BLaER1 (cell line): Measurements from ENCODE around the gene PTCD3.
A peak's percentile ranks its signal among the peaks of the same experiment; 100 is the strongest.

Experiments
- H3K27ac ChIP-seq: shearing (Covaris generic); formaldehyde crosslinking; 2 replicates; pipeline ENCODE4 v1.8.1; 2022
- H3K27me3 ChIP-seq: shearing (Covaris generic); formaldehyde crosslinking; 2 replicates; pipeline ENCODE4 v1.8.1; 2022
- H3K36me3 ChIP-seq: shearing (Covaris generic); formaldehyde crosslinking; 2 replicates; pipeline ENCODE4 v1.8.1; 2022
- H3K4me1 ChIP-seq: shearing (Covaris generic); formaldehyde crosslinking; 2 replicates; pipeline ENCODE4 v1.8.1; 2022
- H3K4me2 ChIP-seq: shearing (Covaris generic); formaldehyde crosslinking; 2 replicates; pipeline ENCODE4 v1.8.1; 2022
- H3K4me3 ChIP-seq: shearing (Covaris generic); formaldehyde crosslinking; 2 replicates; pipeline ENCODE4 v1.8.1; 2022
- H3K9ac ChIP-seq: shearing (Covaris generic); formaldehyde crosslinking; 2 replicates; pipeline ENCODE4 v1.8.1; 2022
- H3K9me3 ChIP-seq: shearing (Covaris generic); formaldehyde crosslinking; 2 replicates; pipeline ENCODE4 v1.8.1; 2022
- H4K20me1 ChIP-seq: shearing (Covaris generic); formaldehyde crosslinking; 2 replicates; pipeline ENCODE4 v1.8.1; 2022
- Cebpa-rat ChIP-seq: shearing (Covaris generic); IDR thresholded peaks from 2 replicates; pipeline ENCODE4 v1.8.1; 2022

PTCD3 gene

GRCh38 chr2:86142436-86143257 lies 36.6 kb downstream of the PTCD3 start:
- peaks cover 100% of the 10 kb centered on the region for H3K36me3 ChIP-seq

GRCh38 chr2:86143307-86143706 lies 37.3 kb downstream of the PTCD3 start:
- H3K4me2 ChIP-seq: no peak overlapping the region
- no peak overlapping the region for H3K27ac ChIP-seq
- no peaks in the 10 kb centered on the region for H3K9me3 ChIP-seq
- peaks cover 17% of the 10 kb centered on the region for H3K4me1 ChIP-seq
- no peaks in the 10 kb centered on the region for H3K27me3 ChIP-seq
- H3K4me3 ChIP-seq: no peak overlapping the region
- H3K9ac ChIP-seq: no peak overlapping the region
- H3K36me3 ChIP-seq: peaks cover 97% of the 10 kb centered on the region
- H4K20me1 ChIP-seq: peaks cover 65% of the 10 kb centered on the region
- no peak for TF ChIP-seq Cebpa-rat

More at GRCh38 chr2:86142436-86143257, 36.6 kb downstream of the PTCD3 start:
- Histone ChIP-seq H3K27ac (no peak overlapping the region), H3K4me1 (peaks cover 10% of the 10 kb centered on the region), H3K4me3 (no peak overlapping the region), H3K27me3 (no peaks in the 10 kb centered on the region), H3K4me2 (no peak overlapping the region), H4K20me1 (peaks cover 59% of the 10 kb centered on the region), H3K9ac (no peak overlapping the region), H3K9me3 (no peaks in the 10 kb centered on the region)
- no peak for TF ChIP-seq Cebpa-rat

GRCh38 chr2:86143926-86144685 lies 38.1 kb downstream of the PTCD3 start:
- Histone ChIP-seq H3K36me3 (peaks cover 97% of the 10 kb centered on the region), H4K20me1 (peaks cover 73% of the 10 kb centered on the region), H3K4me1 (peaks cover 23% of the 10 kb centered on the region), H3K9ac (no peak overlapping the region), H3K27me3 (no peaks in the 10 kb centered on the region), H3K27ac (no peak overlapping the region), H3K4me3 (no peak overlapping the region), H3K9me3 (no peaks in the 10 kb centered on the region), H3K4me2 (no peak overlapping the region)
- no peak for TF ChIP-seq Cebpa-rat

- TF ChIP-seq Cebpa-rat: no peak
- Histone ChIP-seq H3K9ac (peak overlapping the region; percentile 30; the same call in 1 of the 2 replicates), H3K36me3 (peaks cover 94% of the 10 kb centered on the region), H3K4me2 (peak overlapping the region; percentile 56), H3K9me3 (no peaks in the 10 kb centered on the region), H3K27me3 (no peaks in the 10 kb centered on the region), H4K20me1 (peaks cover 72% of the 10 kb centered on the region), H3K4me3 (no peak overlapping the region), H3K4me1 (peaks cover 23% of the 10 kb centered on the region), H3K27ac (no peak overlapping the region)
Measured at GRCh38 chr2:86147793-86148192, 41.8 kb downstream of the PTCD3 start.

GRCh38 chr2:86150502-86150901 lies 44.5 kb downstream of the PTCD3 start:
- Histone ChIP-seq H3K36me3 (peaks cover 84% of the 10 kb centered on the region), H3K9me3 (no peaks in the 10 kb centered on the region)

GRCh38 chr2:86157009-86157556 lies 51.0 kb downstream of the PTCD3 start:
- H3K36me3 ChIP-seq: peaks cover 89% of the 10 kb centered on the region
- TF ChIP-seq Cebpa-rat: no peak
- no peaks in the 10 kb centered on the region for H3K9me3 ChIP-seq
- H4K20me1 ChIP-seq: peaks cover 7% of the 10 kb centered on the region; the same call in 1 of the 2 replicates
- H3K27ac ChIP-seq: no peak overlapping the region
- H3K27me3 ChIP-seq: no peaks in the 10 kb centered on the region
- H3K4me3 ChIP-seq: no peak overlapping the region
- no peaks in the 10 kb centered on the region for H3K4me1 ChIP-seq
- H3K9ac ChIP-seq: no peak overlapping the region
- no peak overlapping the region for H3K4me2 ChIP-seq

More at GRCh38 chr2:86150502-86150901, 44.5 kb downstream of the PTCD3 start:
- peaks cover 62% of the 10 kb centered on the region for H4K20me1 ChIP-seq
- no peak overlapping the region for H3K4me3 ChIP-seq
- H3K27ac ChIP-seq: no peak overlapping the region
- H3K4me1 ChIP-seq: peaks cover 23% of the 10 kb centered on the region
- H3K4me2 ChIP-seq: no peak overlapping the region
- no peaks in the 10 kb centered on the region for H3K27me3 ChIP-seq
- H3K9ac ChIP-seq: no peak overlapping the region
- TF ChIP-seq Cebpa-rat: no peak

- no peak for TF ChIP-seq Cebpa-rat
- no peaks in the 10 kb centered on the region for H3K9me3 ChIP-seq
- peaks cover 7% of the 10 kb centered on the region; the same call in 1 of the 2 replicates for H4K20me1 ChIP-seq
- H3K36me3 ChIP-seq: peaks cover 95% of the 10 kb centered on the region
- H3K9ac ChIP-seq: no peak overlapping the region
- no peaks in the 10 kb centered on the region for H3K4me1 ChIP-seq
- no peak overlapping the region for H3K4me2 ChIP-seq
- no peak overlapping the region for H3K27ac ChIP-seq
- no peaks in the 10 kb centered on the region for H3K27me3 ChIP-seq
- no peak overlapping the region for H3K4me3 ChIP-seq
Measured at GRCh38 chr2:86158286-86158685, 52.3 kb downstream of the PTCD3 start.

GRCh38 chr2:86160156-86160952 lies 54.3 kb downstream of the PTCD3 start:
- Histone ChIP-seq H4K20me1 (no peaks in the 10 kb centered on the region), H3K4me3 (no peak overlapping the region), H3K27me3 (no peaks in the 10 kb centered on the region), H3K9ac (no peak overlapping the region), H3K36me3 (peaks cover 99% of the 10 kb centered on the region), H3K27ac (no peak overlapping the region), H3K9me3 (no peaks in the 10 kb centered on the region), H3K4me1 (no peaks in the 10 kb centered on the region), H3K4me2 (no peak overlapping the region)
- TF ChIP-seq Cebpa-rat: no peak

- H3K4me1 ChIP-seq: no peaks in the 10 kb centered on the region
- H3K4me2 ChIP-seq: no peak overlapping the region
- peaks cover 88% of the 10 kb centered on the region for H3K36me3 ChIP-seq
- no peak for TF ChIP-seq Cebpa-rat
- no peaks in the 10 kb centered on the region for H3K27me3 ChIP-seq
- H3K27ac ChIP-seq: no peak overlapping the region
- no peak overlapping the region for H3K4me3 ChIP-seq
- H3K9ac ChIP-seq: no peak overlapping the region
- H3K9me3 ChIP-seq: no peaks in the 10 kb centered on the region
- peaks cover 28% of the 10 kb centered on the region; the same call in 1 of the 2 replicates for H4K20me1 ChIP-seq
Measured at GRCh38 chr2:86170449-86170848, 64.4 kb downstream of the PTCD3 start.
